ENCODE measurements around the gene TTLL11. TPM values are rescaled to one million over a fixed set of nuclear protein-coding genes. Genes with fewer than 3 reads are reported as not detected.

The TTLL11 gene
- total and polyA plus RNA-seq, 2 experiments from 2014 or later: 0.57 to 1.4 TPM

- Mint-ChIP-seq H3K4me1 (no peaks in the 10 kb centered on the region), H3K36me3 (ENCODE audit: low read depth) (no peaks in the 10 kb centered on the region), H3K27me3 (ENCODE audit: insufficient read depth, low read depth, poor library complexity) (no peaks in the 10 kb centered on the region), H3K4me3 (no peak overlapping the region), H3K9me3 (no peaks in the 10 kb centered on the region), H3K27ac (no peak overlapping the region)
- Histone ChIP-seq H3K4me1 (ENCODE audit: insufficient read depth) (no peaks in the 10 kb centered on the region), H3K36me3 (ENCODE audit: insufficient read depth) (no peaks in the 10 kb centered on the region), H4K20me1 (replicated peaks; ENCODE audit: insufficient read depth) (peaks cover 4% of the 10 kb centered on the region; the same call in 1 of the 2 replicates), H3K9me2 (ENCODE audit: insufficient read depth) (no peaks in the 10 kb centered on the region), H3K27ac (ENCODE audit: low read depth) (no peak overlapping the region), H3F3A (replicated peaks; ENCODE audit: low read depth) (no peaks in the 10 kb centered on the region), H2AFZ (no peak overlapping the region), H3K27me3 (ENCODE audit: insufficient read depth) (no peaks in the 10 kb centered on the region), H3K4me2 (no peak overlapping the region), H3K4me3 (no peak overlapping the region), H3K79me2 (replicated peaks; ENCODE audit: insufficient read depth) (no peaks in the 10 kb centered on the region)
- DNase-seq (ENCODE audit: low spot score): no peak
- no peak for ATAC-seq
- TF ChIP-seq ZNF462 (CRISPR knock-in tag; IDR thresholded peaks at IDR 0.05) (no peak), ZNF331 (CRISPR knock-in tag; IDR thresholded peaks at IDR 0.05; ENCODE audit: low read depth) (no peak), EZH2phosphoT487 (IDR thresholded peaks at IDR 0.05; ENCODE audit: unreplicated experiment) (no peak)
These were observed 34.4 kb downstream of the TTLL11 start for GRCh38 chr9:122058709-122059108.

- H3K4me3 ChIP-seq: no peak overlapping the region
- no peak overlapping the region for H3K4me2 ChIP-seq
- no peak overlapping the region for H3K27ac ChIP-seq (ENCODE audit: low read depth)
- H3K79me2 ChIP-seq (replicated peaks; ENCODE audit: insufficient read depth): no peaks in the 10 kb centered on the region
- Mint-ChIP-seq H3K27ac (no peak overlapping the region), H3K9me3 (no peaks in the 10 kb centered on the region), H3K4me3 (no peak overlapping the region), H3K27me3 (ENCODE audit: insufficient read depth, low read depth, poor library complexity) (no peaks in the 10 kb centered on the region), H3K4me1 (peaks cover 3% of the 10 kb centered on the region; the same call in 2 of the 3 replicates), H3K36me3 (ENCODE audit: low read depth) (no peaks in the 10 kb centered on the region)
- DNase-seq (ENCODE audit: low spot score) (no peak), ATAC-seq (no peak)
- peaks cover 4% of the 10 kb centered on the region; the same call in 1 of the 2 replicates for H4K20me1 ChIP-seq (replicated peaks; ENCODE audit: insufficient read depth)
- no peaks in the 10 kb centered on the region for H3K4me1 ChIP-seq (ENCODE audit: insufficient read depth)
- no peaks in the 10 kb centered on the region for H3K9me2 ChIP-seq (ENCODE audit: insufficient read depth)
- H3K27me3 ChIP-seq (ENCODE audit: insufficient read depth): no peaks in the 10 kb centered on the region
- H3K36me3 ChIP-seq (ENCODE audit: insufficient read depth): no peaks in the 10 kb centered on the region
- H3F3A ChIP-seq (replicated peaks; ENCODE audit: low read depth): no peaks in the 10 kb centered on the region
- no peak overlapping the region for H2AFZ ChIP-seq
- TF ChIP-seq EZH2 (IDR thresholded peaks at IDR 0.05; ENCODE audit: low read depth, unreplicated experiment) (no peak), STAT1 (IDR thresholded peaks at IDR 0.05; ENCODE audit: unreplicated experiment) (no peak), JUNB (IDR thresholded peaks at IDR 0.05; ENCODE audit: unreplicated experiment) (no peak), POLR2AphosphoS5 (IDR thresholded peaks at IDR 0.05; ENCODE audit: low read depth) (no peak), NANOG (IDR thresholded peaks at IDR 0.05; ENCODE audit: borderline replicate concordance) (no peak), CREB1 (CRISPR knock-in tag; IDR thresholded peaks at IDR 0.05; ENCODE audit: low read depth) (no peak), ZNF331 (CRISPR knock-in tag; IDR thresholded peaks at IDR 0.05; ENCODE audit: low read depth) (no peak), ZNF114 (CRISPR knock-in tag; IDR thresholded peaks at IDR 0.05) (no peak), CTCF (conservative IDR thresholded peaks at IDR 0.05; ENCODE audit: low read depth in 2 of 2) (no peak)
- TF ChIP-seq, protein P1, sequence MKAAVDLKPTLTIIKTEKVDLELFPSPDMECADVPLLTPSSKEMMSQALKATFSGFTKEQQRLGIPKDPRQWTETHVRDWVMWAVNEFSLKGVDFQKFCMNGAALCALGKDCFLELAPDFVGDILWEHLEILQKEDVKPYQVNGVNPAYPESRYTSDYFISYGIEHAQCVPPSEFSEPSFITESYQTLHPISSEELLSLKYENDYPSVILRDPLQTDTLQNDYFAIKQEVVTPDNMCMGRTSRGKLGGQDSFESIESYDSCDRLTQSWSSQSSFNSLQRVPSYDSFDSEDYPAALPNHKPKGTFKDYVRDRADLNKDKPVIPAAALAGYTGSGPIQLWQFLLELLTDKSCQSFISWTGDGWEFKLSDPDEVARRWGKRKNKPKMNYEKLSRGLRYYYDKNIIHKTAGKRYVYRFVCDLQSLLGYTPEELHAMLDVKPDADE (IDR thresholded peaks at IDR 0.05): no peak
These were observed 35.1 kb downstream of the TTLL11 start for GRCh38 chr9:122058051-122058450.
